Thoracic aorta (tissue), 2 donors: ENCODE data around the gene ZRANB2. TPM values are rescaled to one million over a fixed set of nuclear protein-coding genes. Genes with fewer than 3 reads are reported as not detected.
A peak's percentile ranks its signal among the peaks of the same experiment; 100 is the strongest.

Experiments
- ATAC-seq: fragments of 150-250 bp; one replicate; pipeline ENCODE4 v1.8.0; 2017; ENCODE audit warnings: low read depth; ENCODE audit not compliant: insufficient number of reproducible peaks, low FRiP score
- DNase-seq: peaks from one replicate; pipeline ENCODE4 v3.0.0-alpha.2; 2020; ENCODE audit warnings: low spot score
- H3K27ac ChIP-seq, 2 donors: fragments of 200-600 bp; sonication (generic); 1 replicate in 1 of 2; 2 replicates in 1 of 2; pipeline ENCODE4 v1.5.1; 2016; ENCODE audit warnings: mild to moderate bottlenecking in 2 of 2, moderate library complexity in 2 of 2
- H3K27me3 ChIP-seq: fragments of 200-600 bp; sonication (generic); replicated peaks from 2 replicates; pipeline ENCODE4 v1.6.0; 2016; ENCODE audit warnings: mild to moderate bottlenecking; ENCODE audit not compliant: insufficient read depth
- H3K36me3 ChIP-seq: fragments of 200-600 bp; sonication (generic); one replicate; pipeline ENCODE4 v1.5.1; 2016
- H3K4me1 ChIP-seq, 2 donors: fragments of 200-600 bp; sonication (generic); 1 replicate in 1 of 2; 2 replicates in 1 of 2; pipeline versions ENCODE4 v1.5.1 to v1.6.0; 2016; ENCODE audit warnings: low read depth in 2 of 2, mild to moderate bottlenecking in 1 of 2; ENCODE audit not compliant: control insufficient read depth in 1 of 2
- H3K4me3 ChIP-seq: fragments of 200-600 bp; sonication (generic); 2 replicates; pipeline ENCODE4 v1.5.1; 2016; ENCODE audit warnings: mild to moderate bottlenecking
- H3K9me3 ChIP-seq: fragments of 200-600 bp; sonication (generic); 2 replicates; pipeline ENCODE4 v1.5.1; 2016
- CTCF ChIP-seq: fragments of 200-600 bp; sonication (generic); IDR thresholded peaks from one replicate; pipeline ENCODE4 v1.5.1; 2019; ENCODE audit warnings: antibody characterized with exemption
- total RNA-seq, 2 donors: library from RNA; depleted of rRNA; stranded (reverse); fragments of >200 nt; gene quantifications; one replicate each; pipeline versions ENCODE4 v1.1.0 to v1.2.3, GENCODE V29; 2016

ZRANB2 gene
- total RNA-seq, 2 donors from 2014 or later, result 116 to 133 TPM

GRCh38 chr1:71083271-71083670, 2.4 kb upstream of the ZRANB2 start:
- Histone ChIP-seq H3K27me3 (no peaks in the 10 kb centered on the region), H3K36me3 (no peaks in the 10 kb centered on the region), H3K27ac (no peak overlapping the region), H3K9me3 (no peaks in the 10 kb centered on the region), H3K4me3 (no peak overlapping the region), H3K4me1 (peaks cover 18 to 24% of the 10 kb centered on the region in 2 donors)
- ATAC-seq (no peak), DNase-seq (no peak)
- TF ChIP-seq CTCF, result no peak

GRCh38 chr1:71081697-71082080, 854 bp upstream of the ZRANB2 start:
- H3K9me3 ChIP-seq, result no peaks in the 10 kb centered on the region
- no peak for ATAC-seq
- TF ChIP-seq CTCF, result no peak
- peak overlapping the region in 1 of 2 donors; percentile 88 for H3K27ac ChIP-seq
- peaks cover 8% of the 10 kb centered on the region for H3K36me3 ChIP-seq
- no peak for DNase-seq
- no peaks in the 10 kb centered on the region for H3K27me3 ChIP-seq
- peaks cover 26 to 31% of the 10 kb centered on the region in 2 donors for H3K4me1 ChIP-seq
- peak overlapping the region; percentile 99 for H3K4me3 ChIP-seq

- no peak for TF ChIP-seq CTCF
- Histone ChIP-seq H3K27me3 (no peaks in the 10 kb centered on the region), H3K36me3 (peaks cover 22% of the 10 kb centered on the region), H3K27ac (peak overlapping the region; percentile 85 to 88), H3K9me3 (no peaks in the 10 kb centered on the region), H3K4me3 (peak overlapping the region; percentile 99), H3K4me1 (peaks cover 30 to 31% of the 10 kb centered on the region in 2 donors)
- ATAC-seq, result no peak
- DNase-seq, result no peak
Measured at GRCh38 chr1:71080230-71080738, 551 bp downstream of the ZRANB2 start.

GRCh38 chr1:71074681-71075080, 6.2 kb downstream of the ZRANB2 start:
- DNase-seq (no peak), ATAC-seq (no peak)
- H3K4me3 ChIP-seq, result no peak overlapping the region
- no peaks in the 10 kb centered on the region for H3K27me3 ChIP-seq
- peaks cover 21 to 25% of the 10 kb centered on the region in 2 donors for H3K4me1 ChIP-seq
- no peak for TF ChIP-seq CTCF
- no peak overlapping the region for H3K27ac ChIP-seq
- no peaks in the 10 kb centered on the region for H3K9me3 ChIP-seq
- peaks cover 49% of the 10 kb centered on the region for H3K36me3 ChIP-seq

- Histone ChIP-seq H3K4me1 (peaks cover 0 to 5% of the 10 kb centered on the region in 2 donors), H3K4me3 (no peak overlapping the region), H3K27me3 (no peaks in the 10 kb centered on the region), H3K9me3 (no peaks in the 10 kb centered on the region), H3K36me3 (peaks cover 59% of the 10 kb centered on the region), H3K27ac (no peak overlapping the region)
- DNase-seq (no peak), ATAC-seq (no peak)
- TF ChIP-seq CTCF, result no peak
Measured at GRCh38 chr1:71072273-71072672, 8.6 kb downstream of the ZRANB2 start.
